Uterus (tissue), 4 donors: Measurements from ENCODE around the gene NAA35. TPM values are rescaled to one million over a fixed set of nuclear protein-coding genes. Genes with fewer than 3 reads are reported as not detected.
"Not testable (repeated sequence)": the region's sequence is repeated elsewhere in the genome, so short reads cannot be mapped to it uniquely, and the experiment has no call there.

Experiments
- DNase-seq, 2 donors: peaks; one replicate each; pipeline ENCODE4 v3.0.0-alpha.2; 2019 to 2020
- H3K27ac ChIP-seq, 2 donors: fragments of 200-600 bp; sonication (generic); 1 replicate in 1 of 2; 2 replicates in 1 of 2; pipeline ENCODE4 v1.5.1; 2016 to 2018
- H3K27me3 ChIP-seq, 2 donors: fragments of 200-600 bp; sonication (generic); one replicate each; pipeline ENCODE4 v1.5.1; 2018 to 2019; ENCODE audit warnings: control low read depth in 1 of 2
- H3K36me3 ChIP-seq, 2 donors: fragments of 200-600 bp; sonication (generic); one replicate each; pipeline ENCODE4 v1.5.1; 2019; ENCODE audit warnings: control low read depth in 1 of 2
- H3K4me1 ChIP-seq, 2 donors: fragments of 200-600 bp; sonication (generic); one replicate each; pipeline ENCODE4 v1.5.1; 2018 to 2019; ENCODE audit warnings: control low read depth in 1 of 2
- H3K4me3 ChIP-seq, 2 donors: fragments of 200-600 bp; sonication (generic); 1 replicate in 1 of 2; 2 replicates in 1 of 2; pipeline ENCODE4 v1.5.1; 2018 to 2019; ENCODE audit warnings: mild to moderate bottlenecking in 1 of 2
- H3K9me3 ChIP-seq, 2 donors: fragments of 200-600 bp; sonication (generic); one replicate each; pipeline ENCODE4 v1.5.1; 2019; ENCODE audit warnings: control low read depth in 1 of 2
- CTCF ChIP-seq, 4 experiments: fragments of 200-600 bp in 2 of 4; fragments of 450-650 bp in 2 of 4; sonication (generic) in 2 of 4; IDR thresholded peaks; one replicate each; pipeline ENCODE4 v1.5.1; 2016 to 2019; ENCODE audit warnings: antibody characterized with exemption in 4 of 4, mild to moderate bottlenecking in 2 of 4, moderate library complexity in 1 of 4
- POLR2A ChIP-seq, 2 donors: fragments of 450-650 bp; IDR thresholded peaks; one replicate each; pipeline ENCODE4 v1.6.1; 2016; ENCODE audit warnings: antibody characterized with exemption in 2 of 2, mild to moderate bottlenecking in 1 of 2, moderate library complexity in 1 of 2
- intact Hi-C: fragments of 100-400 bp; cut with DNase I; formaldehyde crosslinking; loops from one replicate; pipeline ENCODE4 v1.15.1; 2023; ENCODE audit warnings: low total_unique reads
- total RNA-seq, 4 donors: library from RNA; depleted of rRNA in 3 of 4; stranded (reverse); fragments of >200 nt in 3 of 4; gene quantifications; one replicate each; pipeline versions ENCODE4 v1.1.0 to v1.2.4, GENCODE V29; 2014 to 2023
- donor health status: DM: yes; HTN: yes; CAD: no.

Gene NAA35
- total RNA-seq, 4 donors from 2014 or later: 4.4 to 48.1 (median 19.6) TPM

- no peaks in the 10 kb centered on the region for H3K36me3 ChIP-seq
- no peak for TF ChIP-seq CTCF (IDR thresholded peaks at IDR 0.05)
- no peak for TF ChIP-seq POLR2A (IDR thresholded peaks at IDR 0.05)
- no peak overlapping the region for H3K27ac ChIP-seq
- no peaks in the 10 kb centered on the region for H3K9me3 ChIP-seq
- H3K4me3 ChIP-seq: no peak overlapping the region
- intact Hi-C loops: no loop called here
- H3K4me1 ChIP-seq: no peaks in the 10 kb centered on the region
- H3K27me3 ChIP-seq: no peaks in the 10 kb centered on the region
- no peak for DNase-seq
Measured at GRCh38 chr9:85914108-85914507, 26.8 kb upstream of the NAA35 start.

GRCh38 chr9:85917756-85918155 lies 23.2 kb upstream of the NAA35 start:
- Histone ChIP-seq H3K36me3 (no peaks in the 10 kb centered on the region), H3K9me3 (no peaks in the 10 kb centered on the region), H3K27ac (no peak overlapping the region), H3K27me3 (no peaks in the 10 kb centered on the region), H3K4me1 (no peaks in the 10 kb centered on the region), H3K4me3 (no peak overlapping the region)
- no peak for DNase-seq
- TF ChIP-seq CTCF (IDR thresholded peaks at IDR 0.05) (no peak), POLR2A (IDR thresholded peaks at IDR 0.05) (no peak)
- intact Hi-C loops: no loop called here

- Histone ChIP-seq H3K4me3 (no peak overlapping the region), H3K27ac (no peak overlapping the region), H3K27me3 (no peaks in the 10 kb centered on the region), H3K36me3 (no peaks in the 10 kb centered on the region), H3K9me3 (no peaks in the 10 kb centered on the region), H3K4me1 (no peaks in the 10 kb centered on the region)
- intact Hi-C loops: no loop called here
- TF ChIP-seq POLR2A (IDR thresholded peaks at IDR 0.05) (no peak), CTCF (IDR thresholded peaks at IDR 0.05) (no peak)
- DNase-seq: no peak
Measured at GRCh38 chr9:85925493-85925892, 15.5 kb upstream of the NAA35 start.

- no peak for DNase-seq
- H3K9me3 ChIP-seq: no peaks in the 10 kb centered on the region
- H3K27me3 ChIP-seq: no peaks in the 10 kb centered on the region
- no peak for TF ChIP-seq POLR2A (IDR thresholded peaks at IDR 0.05)
- TF ChIP-seq CTCF (IDR thresholded peaks at IDR 0.05): no peak
- H3K27ac ChIP-seq: no peak overlapping the region
- H3K4me3 ChIP-seq: no peak overlapping the region
- intact Hi-C loops: no loop called here
- no peaks in the 10 kb centered on the region for H3K36me3 ChIP-seq
- H3K4me1 ChIP-seq: no peaks in the 10 kb centered on the region
Measured at GRCh38 chr9:85927076-85927475, 13.9 kb upstream of the NAA35 start.

GRCh38 chr9:85931495-85931894 lies 9.5 kb upstream of the NAA35 start:
- no peaks in the 10 kb centered on the region for H3K27me3 ChIP-seq
- no peaks in the 10 kb centered on the region for H3K9me3 ChIP-seq
- no peak for DNase-seq
- H3K4me1 ChIP-seq: no peaks in the 10 kb centered on the region
- H3K36me3 ChIP-seq: no peaks in the 10 kb centered on the region
- TF ChIP-seq POLR2A (IDR thresholded peaks at IDR 0.05) (no peak), CTCF (IDR thresholded peaks at IDR 0.05) (no peak)
- no peak overlapping the region for H3K27ac ChIP-seq
- intact Hi-C loops: no loop called here
- H3K4me3 ChIP-seq: no peak overlapping the region

GRCh38 chr9:85935950-85936349 lies 5.0 kb upstream of the NAA35 start:
- intact Hi-C loops, H3K27ac ChIP-seq, H3K9me3 ChIP-seq, H3K4me1 ChIP-seq, DNase-seq, H3K36me3 ChIP-seq, H3K27me3 ChIP-seq, H3K4me3 ChIP-seq: not testable (repeated sequence)
